Naive thymus-derived CD8-positive, alpha-beta T cell (primary cell): ENCODE results near the gene C14orf39. TPM values are rescaled to one million over a fixed set of nuclear protein-coding genes. Genes with fewer than 3 reads are reported as not detected.
A peak's percentile ranks its signal among the peaks of the same experiment; 100 is the strongest.

Experiments used
- ATAC-seq, 2 donors: fragments of 150-1000 bp; cut with Tn5 transposase in 1 of 2; sonication (Bioruptor Pico), chemical (Tn5 transposase) in 1 of 2; 1 replicate in 1 of 2; 2 replicates in 1 of 2; pipeline ENCODE4 v1.10.0; 2021; ENCODE audit warnings: mild to moderate bottlenecking in 2 of 2, moderate library complexity in 2 of 2
- POLR2A ChIA-PET: fragments of 350-600 bp; sonication (Branson Sonifier 250); formaldehyde crosslinking; loops from one replicate; lab custom pipeline; 2021; ENCODE audit warnings: antibody characterized with exemption; lab: Charles Lee
- DNase-seq, 10 donors: peaks; one replicate each; pipeline versions ENCODE4 v3.0.0 to v3.0.0-alpha.2; 2020 to 2022
- H3K27ac Mint-ChIP-seq, 10 donors: one replicate each; pipeline ENCODE4 v1.8.0; 2020 to 2022; ENCODE audit warnings: mild to moderate bottlenecking in 10 of 10, mixed read lengths in 10 of 10, moderate library complexity in 4 of 10, inconsistent platforms in 1 of 10
- H3K27me3 Mint-ChIP-seq, 5 donors: one replicate each; pipeline ENCODE4 v1.8.0; 2021 to 2022; ENCODE audit warnings: mixed read lengths in 5 of 5
- H3K36me3 Mint-ChIP-seq, 3 donors: one replicate each; pipeline ENCODE4 v1.8.0; 2020 to 2022; ENCODE audit warnings: mixed read lengths in 3 of 3, mild to moderate bottlenecking in 2 of 3, inconsistent platforms in 1 of 3
- H3K4me1 Mint-ChIP-seq, 4 donors: one replicate each; pipeline ENCODE4 v1.8.0; 2021 to 2022; ENCODE audit warnings: mixed read lengths in 4 of 4
- H3K4me3 Mint-ChIP-seq, 10 donors: one replicate each; pipeline ENCODE4 v1.8.0; 2020 to 2022; ENCODE audit warnings: mild to moderate bottlenecking in 10 of 10, mixed read lengths in 10 of 10, moderate library complexity in 6 of 10, inconsistent platforms in 1 of 10
- H3K9me3 Mint-ChIP-seq, 9 donors: one replicate each; pipeline ENCODE4 v1.8.0; 2020 to 2022; ENCODE audit warnings: mixed read lengths in 9 of 9, mild to moderate bottlenecking in 3 of 9, inconsistent platforms in 1 of 9, moderate library complexity in 1 of 9
- polyA plus RNA-seq, 3 donors: library from polyadenylated mRNA; unstranded; fragments of 300-500 nt; fragmentation: Illumina TruSeq; gene quantifications; one replicate each; pipeline ENCODE4 v1.2.3, GENCODE V29; 2021
- total RNA-seq, 8 experiments: library from RNA in 2 of 8; stranded (reverse) in 2 of 8; gene quantifications; one replicate each; pipeline ENCODE4 v1.2.3 and lab custom pipeline; 2021 to 2026

The C14orf39 gene
- not detected for total RNA-seq
- not detected for polyA plus RNA-seq
- 0 to 0.08 (median 0) reads per million in 6 experiments for total RNA-seq (lab: John Stamatoyannopoulos, UW)

- POLR2A ChIA-PET, result no interaction called here
- H3K9me3 Mint-ChIP-seq, result peaks cover 0 to 19% (median 5%) of the 10 kb centered on the region in 9 donors
- H3K4me3 Mint-ChIP-seq, result peak within 1 kb of the TSS; percentile 9 to 77 (median 52)
- peaks cover 0 to 8% (median 3%) of the 10 kb centered on the region in 3 donors for H3K36me3 Mint-ChIP-seq
- H3K4me1 Mint-ChIP-seq, result peaks cover 0 to 8% (median 2%) of the 10 kb centered on the region in 4 donors
- ATAC-seq (peak; percentile 47 to 70), DNase-seq (peak in 4 of 10 donors; percentile 9 to 18 (median 16))
- H3K27me3 Mint-ChIP-seq, result peaks cover 9 to 30% (median 14%) of the 10 kb centered on the region in 5 donors
- H3K27ac Mint-ChIP-seq, result peak within 1 kb of the TSS in 1 of 10 donors; percentile 37
Observed at GRCh38 chr14:60485598-60486251, at the start of gene C14orf39. Gene C14orf39 (minus strand): TSS chr14:60486063. CDS start chr14:60485078, 985 bp downstream.

GRCh38 chr14:60532442-60532841 is 46.6 kb upstream of the C14orf39 start:
- Mint-ChIP-seq H3K9me3 (peaks cover 0 to 9% (median 0%) of the 10 kb centered on the region in 9 donors), H3K27ac (no peak overlapping the region), H3K27me3 (peaks cover 21 to 50% (median 31%) of the 10 kb centered on the region in 5 donors), H3K36me3 (no peaks in the 10 kb centered on the region), H3K4me3 (no peak overlapping the region), H3K4me1 (no peaks in the 10 kb centered on the region)
- POLR2A ChIA-PET, result no interaction called here
- DNase-seq (no peak), ATAC-seq (no peak)

- Mint-ChIP-seq H3K4me3 (peak overlapping the region in 9 of 10 donors; percentile 40 to 74 (median 71)), H3K27ac (peak overlapping the region in 1 of 10 donors; percentile 6), H3K9me3 (peaks cover 0 to 12% (median 5%) of the 10 kb centered on the region in 9 donors), H3K4me1 (peaks cover 6 to 27% (median 18%) of the 10 kb centered on the region in 4 donors), H3K27me3 (peaks cover 38 to 79% (median 53%) of the 10 kb centered on the region in 5 donors), H3K36me3 (peaks cover 0 to 18% (median 5%) of the 10 kb centered on the region in 3 donors)
- DNase-seq (peak in 1 of 10 donors; percentile 8), ATAC-seq (peak in 1 of 2 donors; percentile 32)
- POLR2A ChIA-PET, result no interaction called here
Observed at GRCh38 chr14:60515511-60516289, 29.8 kb upstream of the C14orf39 start.

- peaks cover 0 to 12% (median 5%) of the 10 kb centered on the region in 9 donors for H3K9me3 Mint-ChIP-seq
- peaks cover 39 to 79% (median 57%) of the 10 kb centered on the region in 5 donors for H3K27me3 Mint-ChIP-seq
- H3K4me1 Mint-ChIP-seq, result peaks cover 6 to 31% (median 25%) of the 10 kb centered on the region in 4 donors
- POLR2A ChIA-PET, result no interaction called here
- DNase-seq, result peak in 1 of 10 donors; percentile 14
- peaks cover 0 to 18% (median 5%) of the 10 kb centered on the region in 3 donors for H3K36me3 Mint-ChIP-seq
- H3K27ac Mint-ChIP-seq, result peak overlapping the region in 1 of 10 donors; percentile 40
- ATAC-seq, result peak; percentile 35 to 46
- peak overlapping the region; percentile 24 to 70 (median 51) for H3K4me3 Mint-ChIP-seq
Observed at GRCh38 chr14:60514741-60515491, 29.1 kb upstream of the C14orf39 start.

- H3K36me3 Mint-ChIP-seq, result peaks cover 0 to 18% (median 5%) of the 10 kb centered on the region in 3 donors
- POLR2A ChIA-PET, result no interaction called here
- peak overlapping the region; percentile 24 to 70 (median 51) for H3K4me3 Mint-ChIP-seq
- DNase-seq (no peak), ATAC-seq (no peak)
- H3K27ac Mint-ChIP-seq, result peak overlapping the region in 1 of 10 donors; percentile 40
- peaks cover 0 to 12% (median 5%) of the 10 kb centered on the region in 9 donors for H3K9me3 Mint-ChIP-seq
- H3K4me1 Mint-ChIP-seq, result peaks cover 8 to 34% (median 29%) of the 10 kb centered on the region in 4 donors
- peaks cover 42 to 83% (median 62%) of the 10 kb centered on the region in 5 donors for H3K27me3 Mint-ChIP-seq
Observed at GRCh38 chr14:60514378-60514740, 28.5 kb upstream of the C14orf39 start.

- Mint-ChIP-seq H3K9me3 (peaks cover 0 to 12% (median 5%) of the 10 kb centered on the region in 9 donors), H3K4me3 (no peak overlapping the region), H3K27me3 (peaks cover 40 to 92% (median 65%) of the 10 kb centered on the region in 5 donors), H3K27ac (no peak overlapping the region), H3K4me1 (peaks cover 10 to 40% (median 32%) of the 10 kb centered on the region in 4 donors), H3K36me3 (peaks cover 0 to 18% (median 5%) of the 10 kb centered on the region in 3 donors)
- DNase-seq (no peak), ATAC-seq (no peak)
- POLR2A ChIA-PET, result no interaction called here
Observed at GRCh38 chr14:60512973-60513571, 27.2 kb upstream of the C14orf39 start.

GRCh38 chr14:60512126-60512525 is 26.3 kb upstream of the C14orf39 start:
- no peak for DNase-seq
- H3K4me1 Mint-ChIP-seq, result peaks cover 10 to 40% (median 36%) of the 10 kb centered on the region in 4 donors
- ATAC-seq, result no peak
- POLR2A ChIA-PET, result no interaction called here
- peaks cover 0 to 16% (median 5%) of the 10 kb centered on the region in 9 donors for H3K9me3 Mint-ChIP-seq
- peaks cover 41 to 92% (median 66%) of the 10 kb centered on the region in 5 donors for H3K27me3 Mint-ChIP-seq
- peak overlapping the region in 2 of 10 donors; percentile 37 to 52 for H3K4me3 Mint-ChIP-seq
- H3K27ac Mint-ChIP-seq, result no peak overlapping the region
- peaks cover 0 to 25% (median 5%) of the 10 kb centered on the region in 3 donors for H3K36me3 Mint-ChIP-seq

GRCh38 chr14:60510951-60511599 is 25.2 kb upstream of the C14orf39 start:
- Mint-ChIP-seq H3K27me3 (peaks cover 34 to 92% (median 64%) of the 10 kb centered on the region in 5 donors), H3K36me3 (peaks cover 0 to 15% (median 0%) of the 10 kb centered on the region in 3 donors), H3K27ac (no peak overlapping the region), H3K4me3 (peak overlapping the region; percentile 22 to 66 (median 51)), H3K4me1 (peaks cover 8 to 38% (median 32%) of the 10 kb centered on the region in 4 donors), H3K9me3 (peaks cover 0 to 8% (median 2%) of the 10 kb centered on the region in 9 donors)
- ATAC-seq, result no peak
- POLR2A ChIA-PET, result no interaction called here
- no peak for DNase-seq

GRCh38 chr14:60510254-60510950 is 24.5 kb upstream of the C14orf39 start:
- Mint-ChIP-seq H3K27me3 (peaks cover 37 to 93% (median 67%) of the 10 kb centered on the region in 5 donors), H3K27ac (no peak overlapping the region), H3K36me3 (peaks cover 0 to 11% (median 3%) of the 10 kb centered on the region in 3 donors), H3K9me3 (peaks cover 0 to 10% (median 0%) of the 10 kb centered on the region in 9 donors), H3K4me3 (peak overlapping the region in 7 of 10 donors; percentile 44 to 66 (median 52)), H3K4me1 (peaks cover 8 to 34% (median 27%) of the 10 kb centered on the region in 4 donors)
- ATAC-seq, result no peak
- no peak for DNase-seq
- POLR2A ChIA-PET, result no interaction called here

GRCh38 chr14:60509438-60510253 is 23.8 kb upstream of the C14orf39 start:
- Mint-ChIP-seq H3K4me3 (peak overlapping the region in 8 of 10 donors; percentile 32 to 66 (median 52)), H3K4me1 (peaks cover 7 to 34% (median 26%) of the 10 kb centered on the region in 4 donors), H3K27ac (peak overlapping the region in 1 of 10 donors; percentile 70), H3K27me3 (peaks cover 40 to 93% (median 73%) of the 10 kb centered on the region in 5 donors), H3K36me3 (peaks cover 0 to 11% (median 4%) of the 10 kb centered on the region in 3 donors), H3K9me3 (peaks cover 0 to 11% (median 0%) of the 10 kb centered on the region in 9 donors)
- POLR2A ChIA-PET, result no interaction called here
- DNase-seq (no peak), ATAC-seq (no peak)
